Glutamatergic neuron (in vitro differentiated cells): ENCODE measurements around the gene ABCF2. TPM values are rescaled to one million over a fixed set of nuclear protein-coding genes. Genes with fewer than 3 reads are reported as not detected.
A peak's percentile ranks its signal among the peaks of the same experiment; 100 is the strongest.

Experiments
- DNase-seq: peaks from one replicate; pipeline ENCODE4 v3.0.0; 2022
- H3K27ac Mint-ChIP-seq: one replicate; pipeline ENCODE4 v1.8.0; 2020; ENCODE audit warnings: mild to moderate bottlenecking, mixed read lengths, inconsistent platforms; ENCODE audit not compliant: unreplicated experiment
- H3K27me3 Mint-ChIP-seq: one replicate; pipeline ENCODE4 v1.8.0; 2020; ENCODE audit warnings: mild to moderate bottlenecking, moderate library complexity, mixed read lengths, inconsistent platforms; ENCODE audit not compliant: unreplicated experiment
- H3K36me3 Mint-ChIP-seq: one replicate; pipeline ENCODE4 v1.8.0; 2020; ENCODE audit warnings: mild to moderate bottlenecking, mixed read lengths, inconsistent platforms; ENCODE audit not compliant: unreplicated experiment
- H3K4me1 Mint-ChIP-seq: one replicate; pipeline ENCODE4 v1.8.0; 2020; ENCODE audit warnings: mild to moderate bottlenecking, low read depth, mixed read lengths, inconsistent platforms; ENCODE audit not compliant: unreplicated experiment
- H3K4me3 Mint-ChIP-seq: one replicate; pipeline ENCODE4 v1.8.0; 2020; ENCODE audit warnings: mild to moderate bottlenecking, mixed read lengths, inconsistent platforms; ENCODE audit not compliant: unreplicated experiment
- H3K9me3 Mint-ChIP-seq: one replicate; pipeline ENCODE4 v1.8.0; 2020; ENCODE audit warnings: mild to moderate bottlenecking, moderate library complexity, mixed read lengths, inconsistent platforms; ENCODE audit not compliant: unreplicated experiment
- CTCF ChIP-seq: fragments of 200-600 bp; sonication (generic); IDR thresholded peaks from one replicate; pipeline ENCODE4 v1.5.0; 2021; ENCODE audit not compliant: partially characterized antibody, unreplicated experiment
- total RNA-seq: library from RNA; stranded (reverse); fragmentation: NEBNext Ultra II Directional; extraction: Animal tissue kit (Norgen Biotek cat#: 25700); gene quantifications from one replicate; pipeline ENCODE4 v1.2.1, GENCODE V29; 2021; ENCODE audit not compliant: unreplicated experiment

ABCF2 gene
- total RNA-seq, 1 donor from 2014 or later, result 39.1 TPM

- H3K27ac Mint-ChIP-seq, result no peak overlapping the region
- H3K27me3 Mint-ChIP-seq, result peaks cover 3% of the 10 kb centered on the region
- H3K36me3 Mint-ChIP-seq, result no peaks in the 10 kb centered on the region
- no peak for DNase-seq
- H3K4me1 Mint-ChIP-seq, result peaks cover 11% of the 10 kb centered on the region
- H3K9me3 Mint-ChIP-seq, result peaks cover 10% of the 10 kb centered on the region
- TF ChIP-seq CTCF, result no peak
- H3K4me3 Mint-ChIP-seq, result no peak overlapping the region
Measured at GRCh38 chr7:151236406-151236805, 9.4 kb upstream of the ABCF2 start.

GRCh38 chr7:151235091-151235787 is 8.2 kb upstream of the ABCF2 start:
- no peak for DNase-seq
- peaks cover 11% of the 10 kb centered on the region for H3K4me1 Mint-ChIP-seq
- H3K36me3 Mint-ChIP-seq, result no peaks in the 10 kb centered on the region
- no peak overlapping the region for H3K4me3 Mint-ChIP-seq
- H3K9me3 Mint-ChIP-seq, result peaks cover 10% of the 10 kb centered on the region
- peaks cover 3% of the 10 kb centered on the region for H3K27me3 Mint-ChIP-seq
- no peak overlapping the region for H3K27ac Mint-ChIP-seq
- TF ChIP-seq CTCF, result no peak

GRCh38 chr7:151233804-151234203 is 6.8 kb upstream of the ABCF2 start:
- peaks cover 3% of the 10 kb centered on the region for H3K27me3 Mint-ChIP-seq
- peaks cover 11% of the 10 kb centered on the region for H3K4me1 Mint-ChIP-seq
- DNase-seq, result no peak
- no peaks in the 10 kb centered on the region for H3K36me3 Mint-ChIP-seq
- TF ChIP-seq CTCF, result no peak
- peak overlapping the region; percentile 98 for H3K4me3 Mint-ChIP-seq
- H3K27ac Mint-ChIP-seq, result peak overlapping the region; percentile 97
- H3K9me3 Mint-ChIP-seq, result peaks cover 10% of the 10 kb centered on the region

- TF ChIP-seq CTCF, result no peak
- peaks cover 13% of the 10 kb centered on the region for H3K9me3 Mint-ChIP-seq
- DNase-seq, result peak; percentile 44
Measured at GRCh38 chr7:151232917-151233701, 6.1 kb upstream of the ABCF2 start.

More at GRCh38 chr7:151232917-151233701, 6.1 kb upstream of the ABCF2 start:
- no peaks in the 10 kb centered on the region for H3K36me3 Mint-ChIP-seq
- peak overlapping the region; percentile 98 for H3K4me3 Mint-ChIP-seq
- H3K4me1 Mint-ChIP-seq, result peaks cover 13% of the 10 kb centered on the region
- H3K27me3 Mint-ChIP-seq, result peaks cover 3% of the 10 kb centered on the region
- H3K27ac Mint-ChIP-seq, result peak overlapping the region; percentile 97
